Measurements from ENCODE around the gene GRIK2.
"Not testable (repeated sequence)": the region's sequence is repeated elsewhere in the genome, so short reads cannot be mapped to it uniquely, and the experiment has no call there.

GRIK2 gene

DNA sequence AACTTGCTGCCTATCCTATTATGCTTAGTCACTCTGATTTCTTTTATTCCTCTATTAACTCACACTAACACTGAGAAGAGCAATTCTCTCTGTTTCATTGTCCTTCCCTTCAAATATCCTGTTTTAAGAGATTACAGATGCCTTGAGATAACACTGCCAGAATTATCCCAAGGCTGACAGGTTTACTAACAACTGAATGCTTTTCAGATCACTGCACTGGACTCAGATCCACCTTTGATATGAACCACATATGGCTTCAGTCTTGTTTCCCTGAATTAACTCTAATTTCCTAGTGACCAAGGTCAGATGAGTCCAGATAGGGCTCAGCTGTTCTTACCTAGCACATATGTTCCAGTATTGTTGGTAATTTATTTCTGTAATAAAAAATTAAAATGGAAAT is 633.1 kb downstream of the GRIK2 start:
- Mint-ChIP-seq H3K36me3 (ENCODE audit: insufficient read depth) (no peaks in the 10 kb centered on the region), H3K27ac (ENCODE audit: low read depth) (no peak overlapping the region), H3K9me3 (peaks cover 5% of the 10 kb centered on the region), H3K4me1 (no peaks in the 10 kb centered on the region), H3K27me3 (no peaks in the 10 kb centered on the region), H3K4me3 (no peak overlapping the region)
- DNase-seq (ENCODE audit: low spot score in 2 of 2) = no peak
- ATAC-seq (replicated peaks; ENCODE audit: extremely low read depth, poor library complexity, severe bottlenecking) = no peak

DNA sequence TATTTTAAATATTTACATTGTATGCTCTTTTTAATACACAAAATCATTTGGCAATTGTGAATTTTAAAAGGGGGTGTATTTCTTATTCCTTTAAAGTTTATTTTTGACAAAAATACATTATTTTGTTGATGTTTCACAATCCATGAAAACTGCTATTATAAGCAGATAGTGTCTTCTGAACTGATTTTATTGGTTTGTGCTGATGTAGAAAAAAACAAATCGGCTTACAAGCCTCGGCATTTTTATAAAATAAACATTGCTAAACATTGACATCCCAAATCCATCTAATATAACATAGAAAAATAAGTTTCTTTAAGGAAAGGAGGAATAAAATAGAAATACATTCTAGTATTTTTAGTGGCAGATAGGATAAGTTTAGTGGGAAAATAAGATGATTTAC is 634.7 kb downstream of the GRIK2 start:
- Mint-ChIP-seq H3K27ac (ENCODE audit: low read depth) (no peak overlapping the region), H3K4me1 (no peaks in the 10 kb centered on the region), H3K27me3 (no peaks in the 10 kb centered on the region), H3K9me3 (peaks cover 5% of the 10 kb centered on the region), H3K4me3 (no peak overlapping the region), H3K36me3 (ENCODE audit: insufficient read depth) (no peaks in the 10 kb centered on the region)
- no peak for ATAC-seq (replicated peaks; ENCODE audit: extremely low read depth, poor library complexity, severe bottlenecking)
- DNase-seq (ENCODE audit: low spot score in 2 of 2) = no peak

DNA sequence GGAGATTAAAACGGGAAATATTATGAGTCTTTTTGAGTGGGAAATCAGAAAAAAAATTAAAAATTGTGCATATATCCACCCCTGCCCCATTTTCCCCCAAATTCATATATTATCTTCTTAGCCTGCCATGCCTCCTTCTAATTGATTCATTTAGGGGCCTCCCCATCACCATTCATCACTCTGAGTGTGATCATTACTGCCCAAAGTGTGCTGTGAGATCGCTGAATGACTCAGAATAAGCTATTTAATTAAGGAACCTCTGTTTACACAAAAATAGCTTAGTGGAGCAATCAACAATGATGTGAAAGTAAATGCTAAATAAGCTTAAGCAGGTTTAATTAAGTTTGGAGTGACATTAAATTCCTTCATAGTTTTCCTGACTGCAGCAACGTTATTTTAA is 645.5 kb downstream of the GRIK2 start:
- H3K4me1 Mint-ChIP-seq = no peaks in the 10 kb centered on the region
- ATAC-seq (replicated peaks; ENCODE audit: extremely low read depth, poor library complexity, severe bottlenecking) (no peak), DNase-seq (ENCODE audit: low spot score in 2 of 2) (no peak)
- H3K36me3 Mint-ChIP-seq (ENCODE audit: insufficient read depth) = no peaks in the 10 kb centered on the region
- peaks cover 6% of the 10 kb centered on the region for H3K9me3 Mint-ChIP-seq
- H3K27ac Mint-ChIP-seq (ENCODE audit: low read depth) = no peak overlapping the region
- H3K27me3 Mint-ChIP-seq = no peaks in the 10 kb centered on the region
- H3K4me3 Mint-ChIP-seq = no peak overlapping the region

DNA sequence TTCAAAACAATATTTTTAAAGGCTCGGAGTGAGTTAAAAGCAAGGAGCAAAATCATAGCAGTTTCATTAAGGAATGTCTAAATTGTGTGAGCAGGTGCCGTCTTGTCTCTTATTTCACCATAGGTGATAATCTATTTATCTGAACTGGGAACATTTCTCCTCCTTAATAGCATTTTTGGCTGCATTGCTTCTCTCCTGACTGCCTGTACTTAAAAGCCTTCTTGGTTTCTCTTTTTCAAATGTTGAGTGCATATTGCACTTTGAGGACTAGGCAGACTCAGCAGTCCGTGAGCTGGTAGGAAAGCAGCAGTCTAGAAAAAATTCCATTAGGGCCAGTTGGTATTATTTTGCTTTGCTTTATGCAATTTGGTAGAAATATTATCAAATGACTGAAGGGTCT is 645.9 kb downstream of the GRIK2 start:
- Mint-ChIP-seq H3K4me1 (no peaks in the 10 kb centered on the region), H3K4me3 (no peak overlapping the region), H3K36me3 (ENCODE audit: insufficient read depth) (no peaks in the 10 kb centered on the region), H3K27me3 (no peaks in the 10 kb centered on the region), H3K27ac (ENCODE audit: low read depth) (no peak overlapping the region), H3K9me3 (peaks cover 6% of the 10 kb centered on the region)
- ATAC-seq (replicated peaks; ENCODE audit: extremely low read depth, poor library complexity, severe bottlenecking) (no peak), DNase-seq (ENCODE audit: low spot score in 2 of 2) (no peak)

DNA sequence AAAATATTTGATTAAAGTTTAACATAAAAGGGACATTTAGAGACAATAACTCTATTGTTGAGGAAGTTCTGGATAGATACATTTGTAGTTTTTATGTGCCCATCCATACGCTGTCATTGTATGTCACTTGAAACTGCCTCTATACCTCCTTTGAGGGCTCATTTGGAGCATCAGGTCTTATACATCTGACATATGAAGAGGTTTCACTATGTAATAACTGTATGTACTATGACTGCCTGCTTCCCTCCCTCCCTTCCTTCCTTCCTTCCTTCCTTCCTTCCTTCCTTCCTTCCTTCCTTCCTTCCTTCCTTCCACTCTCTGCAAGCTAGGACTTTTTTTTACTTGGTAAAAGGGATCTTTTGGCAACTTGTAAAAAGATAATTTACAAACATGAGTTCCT is 657.5 kb downstream of the GRIK2 start:
- no peak for DNase-seq (ENCODE audit: low spot score in 2 of 2)
- no peaks in the 10 kb centered on the region for H3K4me1 Mint-ChIP-seq
- H3K4me3 Mint-ChIP-seq = no peak overlapping the region
- no peak overlapping the region for H3K27ac Mint-ChIP-seq (ENCODE audit: low read depth)
- ATAC-seq (replicated peaks; ENCODE audit: extremely low read depth, poor library complexity, severe bottlenecking) = no peak
- H3K9me3 Mint-ChIP-seq = no peaks in the 10 kb centered on the region
- H3K36me3 Mint-ChIP-seq (ENCODE audit: insufficient read depth) = no peaks in the 10 kb centered on the region
- no peaks in the 10 kb centered on the region for H3K27me3 Mint-ChIP-seq

DNA sequence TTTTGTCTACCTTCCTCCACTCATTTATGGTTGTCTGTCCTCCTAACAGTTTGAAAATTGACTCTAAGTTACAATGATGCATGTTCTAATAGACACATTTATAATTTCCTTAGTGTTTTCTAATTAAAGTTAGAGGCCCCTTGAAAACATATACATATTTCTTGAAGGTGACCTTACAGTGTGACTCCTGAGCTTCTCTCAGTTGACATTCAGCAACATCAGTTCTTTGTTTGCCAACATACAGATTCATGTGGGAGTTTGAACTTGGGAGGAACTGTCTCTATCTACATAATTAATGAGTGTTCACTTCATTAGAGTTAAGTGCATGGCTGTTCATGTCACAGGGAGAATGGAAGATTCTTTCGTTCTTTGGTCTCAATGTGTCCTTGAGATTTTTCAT is 658.2 kb downstream of the GRIK2 start:
- Mint-ChIP-seq H3K4me3 (no peak overlapping the region), H3K9me3 (no peaks in the 10 kb centered on the region), H3K36me3 (ENCODE audit: insufficient read depth) (no peaks in the 10 kb centered on the region), H3K27me3 (no peaks in the 10 kb centered on the region), H3K4me1 (no peaks in the 10 kb centered on the region), H3K27ac (ENCODE audit: low read depth) (no peak overlapping the region)
- ATAC-seq (replicated peaks; ENCODE audit: extremely low read depth, poor library complexity, severe bottlenecking) (no peak), DNase-seq (ENCODE audit: low spot score in 2 of 2) (no peak)

DNA sequence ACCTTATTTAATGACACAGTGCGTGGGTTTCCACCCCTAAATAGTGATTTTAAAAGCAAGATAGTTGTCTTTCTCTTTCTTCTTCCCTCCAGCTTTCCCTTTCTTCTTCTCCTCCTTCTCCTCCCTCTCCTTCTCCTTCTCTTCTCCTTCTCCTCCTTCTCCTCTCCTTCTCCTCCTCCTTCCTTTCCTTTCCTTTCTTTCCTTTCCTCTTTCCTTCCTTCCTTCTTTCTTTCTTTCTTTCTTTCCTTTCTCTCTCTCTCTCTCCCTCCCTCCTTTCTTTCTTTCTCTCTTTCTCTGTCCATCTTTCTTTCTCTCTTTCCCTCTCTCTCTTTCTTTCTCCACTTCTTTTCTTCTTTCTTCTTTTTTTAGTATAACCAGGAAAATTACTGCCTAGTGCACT is 670.6 kb downstream of the GRIK2 start:
- no peaks in the 10 kb centered on the region for H3K36me3 Mint-ChIP-seq (ENCODE audit: insufficient read depth)
- H3K9me3 Mint-ChIP-seq = no peaks in the 10 kb centered on the region
- no peak overlapping the region for H3K4me3 Mint-ChIP-seq
- DNase-seq (ENCODE audit: low spot score in 2 of 2) (no peak), ATAC-seq (replicated peaks; ENCODE audit: extremely low read depth, poor library complexity, severe bottlenecking) (no peak)
- H3K27ac Mint-ChIP-seq (ENCODE audit: low read depth) = no peak overlapping the region
- no peaks in the 10 kb centered on the region for H3K27me3 Mint-ChIP-seq
- no peaks in the 10 kb centered on the region for H3K4me1 Mint-ChIP-seq

DNA sequence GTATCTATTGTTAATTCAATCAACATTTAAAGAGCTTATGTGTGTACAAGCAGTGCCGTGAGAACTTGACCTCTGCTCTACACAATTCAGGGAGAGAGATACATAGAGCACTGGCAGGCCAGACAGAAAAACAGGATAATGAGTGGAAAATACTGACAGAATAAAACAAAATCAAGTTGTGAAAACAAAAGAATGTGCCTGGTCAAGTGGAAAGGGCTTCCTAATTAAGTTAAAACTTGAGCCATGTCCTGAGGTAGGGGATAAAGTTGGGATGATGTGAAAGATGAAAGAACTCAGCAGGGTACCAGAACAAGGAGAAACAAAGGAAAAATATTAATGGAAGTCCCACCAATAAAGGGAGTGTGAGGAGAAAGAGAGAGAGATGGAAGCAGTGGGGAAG is 672.8 kb downstream of the GRIK2 start:
- no peak for ATAC-seq (replicated peaks; ENCODE audit: extremely low read depth, poor library complexity, severe bottlenecking)
- H3K4me3 Mint-ChIP-seq = no peak overlapping the region
- H3K36me3 Mint-ChIP-seq (ENCODE audit: insufficient read depth) = no peaks in the 10 kb centered on the region
- H3K4me1 Mint-ChIP-seq = no peaks in the 10 kb centered on the region
- no peaks in the 10 kb centered on the region for H3K27me3 Mint-ChIP-seq
- no peaks in the 10 kb centered on the region for H3K9me3 Mint-ChIP-seq
- no peak overlapping the region for H3K27ac Mint-ChIP-seq (ENCODE audit: low read depth)
- DNase-seq (ENCODE audit: low spot score in 2 of 2) = no peak

DNA sequence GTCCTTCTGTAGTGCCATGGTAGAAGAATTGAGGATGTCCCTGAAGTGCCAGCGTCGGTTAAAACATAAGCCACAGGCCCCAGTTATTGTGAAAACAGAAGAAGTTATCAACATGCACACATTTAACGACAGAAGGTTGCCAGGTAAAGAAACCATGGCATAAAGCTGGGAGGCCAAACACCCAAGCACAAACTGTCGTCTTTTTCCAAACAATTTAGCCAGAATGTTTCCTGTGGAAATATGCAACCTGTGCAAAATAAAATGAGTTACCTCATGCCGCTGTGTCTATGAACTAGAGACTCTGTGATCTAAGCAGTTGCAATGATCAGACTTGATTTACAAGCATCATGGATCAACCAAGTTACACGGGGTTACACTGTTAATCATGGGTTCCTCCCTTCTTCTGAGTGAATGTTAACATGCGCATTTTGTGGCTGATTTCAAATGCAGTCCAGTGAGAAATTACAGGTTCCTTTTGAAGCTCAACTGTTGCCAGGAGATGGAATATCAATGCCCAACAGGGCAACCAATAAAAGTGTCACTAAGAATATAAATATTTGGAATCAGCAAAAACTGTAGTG is 674.9 kb downstream of the GRIK2 start:
- Mint-ChIP-seq H3K27ac (ENCODE audit: low read depth) (no peak overlapping the region), H3K36me3 (ENCODE audit: insufficient read depth) (peaks cover under 1% of the 10 kb centered on the region), H3K9me3 (no peaks in the 10 kb centered on the region), H3K4me3 (no peak overlapping the region), H3K27me3 (no peaks in the 10 kb centered on the region), H3K4me1 (no peaks in the 10 kb centered on the region)
- ATAC-seq (replicated peaks; ENCODE audit: extremely low read depth, poor library complexity, severe bottlenecking) (no peak), DNase-seq (ENCODE audit: low spot score in 2 of 2) (no peak)

DNA sequence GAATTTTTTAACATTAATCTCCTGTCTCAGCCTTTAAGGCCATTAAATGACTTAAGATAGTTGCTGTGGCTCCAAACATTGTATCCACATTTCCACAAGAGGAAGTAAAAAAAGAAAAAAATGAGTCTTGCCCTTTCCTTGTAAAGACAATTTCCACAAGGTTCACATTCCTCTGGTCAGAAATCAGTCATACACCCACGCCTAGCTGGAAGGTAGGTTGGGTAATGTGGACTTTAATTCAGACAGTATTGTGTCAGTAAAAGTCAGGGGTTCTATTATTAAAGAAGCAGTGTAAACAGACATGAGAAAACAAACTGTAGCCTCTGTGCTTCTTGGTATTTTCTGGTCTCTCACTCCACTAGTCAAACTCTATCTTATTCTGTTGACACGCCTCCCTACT is 682.0 kb downstream of the GRIK2 start:
- H3K4me1 Mint-ChIP-seq = no peaks in the 10 kb centered on the region
- H3K9me3 Mint-ChIP-seq = no peaks in the 10 kb centered on the region
- no peak overlapping the region for H3K27ac Mint-ChIP-seq (ENCODE audit: low read depth)
- H3K4me3 Mint-ChIP-seq = no peak overlapping the region
- DNase-seq (ENCODE audit: low spot score in 2 of 2) (no peak), ATAC-seq (replicated peaks; ENCODE audit: extremely low read depth, poor library complexity, severe bottlenecking) (no peak)
- peaks cover 1% of the 10 kb centered on the region for H3K36me3 Mint-ChIP-seq (ENCODE audit: insufficient read depth)
- H3K27me3 Mint-ChIP-seq = no peaks in the 10 kb centered on the region

DNA sequence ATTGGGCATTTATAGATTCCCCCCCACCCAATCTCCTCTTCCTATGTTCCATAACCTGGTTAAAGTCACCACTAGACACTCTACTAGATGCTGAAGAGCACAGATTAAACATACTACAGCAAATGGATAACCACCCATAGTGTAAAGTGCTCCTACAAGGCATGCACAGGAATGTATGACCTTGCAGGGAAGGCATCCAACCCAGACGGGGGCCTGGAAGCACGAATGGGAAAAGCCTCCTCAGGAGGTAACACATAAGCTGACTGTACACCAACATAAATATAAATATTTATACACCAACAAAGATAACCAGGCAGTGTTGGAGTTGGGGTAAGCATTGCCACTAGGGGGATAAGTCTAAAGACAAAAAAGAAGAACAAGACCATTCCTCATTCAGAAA is 691.7 kb downstream of the GRIK2 start:
- no peaks in the 10 kb centered on the region for H3K4me1 Mint-ChIP-seq
- H3K27ac Mint-ChIP-seq (ENCODE audit: low read depth) = no peak overlapping the region
- H3K9me3 Mint-ChIP-seq = peaks cover 6% of the 10 kb centered on the region
- H3K36me3 Mint-ChIP-seq (ENCODE audit: insufficient read depth) = peaks cover 1% of the 10 kb centered on the region
- ATAC-seq (replicated peaks; ENCODE audit: extremely low read depth, poor library complexity, severe bottlenecking) (no peak), DNase-seq (ENCODE audit: low spot score in 2 of 2) (no peak)
- H3K4me3 Mint-ChIP-seq = no peak overlapping the region
- no peaks in the 10 kb centered on the region for H3K27me3 Mint-ChIP-seq

DNA sequence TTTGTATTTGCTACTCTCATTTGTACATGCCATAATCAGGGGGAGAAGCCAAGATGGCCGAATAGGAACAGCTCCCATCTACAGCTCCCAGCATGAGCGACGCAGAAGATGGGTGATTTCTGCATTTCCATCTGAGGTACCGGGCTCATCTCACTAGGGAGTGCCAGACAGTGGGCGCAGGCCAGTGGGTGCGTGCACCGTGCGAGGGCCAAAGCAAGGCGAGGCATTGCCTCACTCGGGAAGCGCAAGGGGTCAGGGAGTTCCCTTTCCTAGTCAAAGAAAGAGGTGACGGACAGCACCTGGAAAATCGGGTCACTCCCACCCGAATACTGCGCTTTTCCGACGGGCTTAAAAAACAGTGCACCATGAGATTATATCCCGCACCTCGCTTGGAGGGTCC is 694.7 kb downstream of the GRIK2 start:
- H3K9me3 Mint-ChIP-seq; H3K27me3 Mint-ChIP-seq; H3K36me3 Mint-ChIP-seq (ENCODE audit: insufficient read depth); H3K27ac Mint-ChIP-seq (ENCODE audit: low read depth); H3K4me1 Mint-ChIP-seq; ATAC-seq (replicated peaks; ENCODE audit: extremely low read depth, poor library complexity, severe bottlenecking); DNase-seq (ENCODE audit: low spot score in 2 of 2); H3K4me3 Mint-ChIP-seq: not testable (repeated sequence)

DNA sequence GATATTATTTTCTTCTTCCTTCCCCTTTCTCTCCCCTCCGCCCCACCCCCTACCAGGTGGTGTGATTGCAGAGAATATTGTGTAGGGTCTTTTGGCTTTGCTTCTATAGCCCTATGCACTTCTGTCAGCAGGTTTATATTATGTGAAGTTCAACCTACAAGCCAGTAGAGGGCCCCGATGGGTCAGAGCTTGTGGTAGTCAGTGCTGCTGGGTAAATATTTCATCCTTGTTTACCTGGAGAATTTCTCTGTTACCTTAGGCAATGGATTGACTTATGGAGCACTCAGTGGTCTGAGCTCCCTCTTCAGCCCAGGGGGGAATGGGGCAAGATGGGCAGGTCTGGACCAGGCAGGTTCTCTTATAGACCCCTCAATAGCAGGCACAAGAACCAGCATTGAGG is 720.9 kb downstream of the GRIK2 start:
- no peak for DNase-seq (ENCODE audit: low spot score in 2 of 2)

DNA sequence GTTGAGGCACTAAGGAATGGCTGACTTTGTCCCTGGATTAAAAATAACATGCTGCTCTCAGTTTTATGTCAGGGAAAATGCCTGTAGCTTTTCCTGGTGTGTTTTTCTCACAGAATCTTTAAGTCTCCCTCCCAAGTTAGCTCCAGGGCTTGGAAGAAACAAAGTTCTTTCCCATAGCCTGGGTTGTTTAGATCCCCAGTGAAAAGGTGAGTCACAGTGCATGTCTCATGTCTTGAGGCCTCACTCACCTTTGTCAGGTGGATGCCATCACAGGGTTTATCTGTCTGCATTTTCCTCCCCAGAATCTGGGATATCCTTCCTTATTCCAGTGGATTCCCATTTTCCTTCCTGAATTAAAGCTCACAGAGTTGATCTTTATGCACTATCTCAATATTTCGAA is 722.4 kb downstream of the GRIK2 start:
- ATAC-seq (replicated peaks; ENCODE audit: extremely low read depth, poor library complexity, severe bottlenecking) (no peak), DNase-seq (ENCODE audit: low spot score in 2 of 2) (no peak)
- Mint-ChIP-seq H3K36me3 (ENCODE audit: insufficient read depth) (no peaks in the 10 kb centered on the region), H3K27ac (ENCODE audit: low read depth) (no peak overlapping the region), H3K4me1 (no peaks in the 10 kb centered on the region), H3K9me3 (peaks cover 14% of the 10 kb centered on the region), H3K27me3 (no peaks in the 10 kb centered on the region), H3K4me3 (no peak overlapping the region)

More for the DNA sequence above, 720.9 kb downstream of the GRIK2 start:
- Mint-ChIP-seq H3K9me3 (peaks cover 8% of the 10 kb centered on the region), H3K27ac (ENCODE audit: low read depth) (no peak overlapping the region), H3K4me1 (no peaks in the 10 kb centered on the region), H3K36me3 (ENCODE audit: insufficient read depth) (no peaks in the 10 kb centered on the region), H3K4me3 (no peak overlapping the region), H3K27me3 (no peaks in the 10 kb centered on the region)
- ATAC-seq (replicated peaks; ENCODE audit: extremely low read depth, poor library complexity, severe bottlenecking) = no peak
